G401 (cell line): ENCODE data around the gene VPS11. TPM values are rescaled to one million over a fixed set of nuclear protein-coding genes. Genes with fewer than 3 reads are reported as not detected.
"Not testable (repeated sequence)": the region's sequence is repeated elsewhere in the genome, so short reads cannot be mapped to it uniquely, and the experiment has no call there.

Experiments
- DNase-seq: peaks from one replicate; pipeline ENCODE4 v3.0.0-alpha.2; 2015; ENCODE audit warnings: low spot score
- in situ Hi-C: cut with HindIII; loops from 2 replicates; pipeline ENCODE4 v1.10.0; 2016; ENCODE audit warnings: low sequenced_read_pairs, mixed read lengths
- total RNA-seq: library from RNA; depleted of rRNA; stranded (reverse); fragments of >200 nt; shearing (Covaris generic); gene quantifications from 2 replicates; pipeline ENCODE4 v1.2.3, GENCODE V29; 2014

Gene VPS11
- total RNA-seq, 1 experiment from 2014 or later, result 19.9 TPM

DNA sequence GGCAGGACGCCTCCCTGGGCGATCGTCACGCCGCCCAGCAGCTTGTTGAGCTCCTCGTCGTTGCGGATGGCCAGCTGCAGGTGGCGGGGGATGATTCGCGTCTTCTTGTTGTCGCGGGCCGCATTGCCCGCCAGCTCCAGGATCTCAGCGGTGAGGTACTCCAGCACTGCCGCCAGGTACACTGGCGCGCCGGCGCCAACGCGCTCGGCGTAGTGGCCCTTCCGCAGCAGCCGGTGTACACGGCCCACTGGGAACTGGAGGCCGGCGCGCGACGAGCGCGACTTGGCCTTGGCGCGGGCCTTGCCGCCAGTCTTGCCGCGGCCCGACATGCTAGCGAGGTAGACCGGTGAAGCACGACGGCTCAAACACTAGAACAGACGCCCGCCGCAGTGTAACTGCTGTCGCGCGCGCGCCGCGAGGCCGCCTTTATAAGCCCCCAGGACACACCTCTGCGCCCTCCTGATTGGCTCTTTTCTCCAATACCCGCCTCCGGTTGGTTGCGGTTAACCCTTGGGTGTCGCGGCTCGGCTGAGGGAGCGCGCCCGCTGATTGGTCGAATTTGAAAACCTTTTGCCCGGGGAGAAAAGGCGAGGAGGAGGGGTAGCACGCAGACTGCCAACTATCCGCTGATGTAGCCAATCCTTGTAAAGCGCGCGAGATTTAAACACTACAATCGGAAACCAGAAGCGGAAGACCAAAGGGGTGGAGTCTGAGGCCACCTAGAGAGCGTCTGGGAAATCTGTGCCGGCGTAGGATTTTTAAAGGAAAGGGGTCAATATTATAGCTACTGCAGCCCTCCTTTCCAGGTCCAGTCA lies 27.7 kb downstream of the VPS11 start:
- in situ Hi-C loops, result no loop called here
- peak; percentile 100 for DNase-seq

DNA sequence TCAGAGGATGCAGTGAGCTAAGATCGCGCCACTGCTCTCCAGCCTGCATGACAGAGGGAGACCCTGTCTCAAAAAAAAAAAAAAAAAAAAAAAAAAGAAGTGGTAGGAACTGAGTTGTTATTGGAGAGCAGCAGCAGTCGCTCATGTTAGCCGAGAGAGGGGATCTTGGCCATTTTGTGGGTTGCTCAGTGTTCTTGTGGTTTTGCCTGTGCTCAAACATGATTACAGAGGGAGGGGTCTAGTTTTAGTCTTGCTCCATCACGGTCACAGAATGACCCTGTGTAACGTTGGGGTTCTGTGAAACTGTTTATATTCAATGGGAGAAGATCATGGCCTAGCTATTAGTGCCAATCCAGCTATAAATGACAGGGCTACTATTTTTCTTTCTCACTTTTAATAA lies 32.1 kb downstream of the VPS11 start:
- no peak for DNase-seq
- in situ Hi-C loops, result loop anchor here (10.0 to 25.0 kb wide), 2 partner anchors 85 to 213 kb away; partner anchors contain the start of genes MCAM, RPS25 and TRAPPC4

DNA sequence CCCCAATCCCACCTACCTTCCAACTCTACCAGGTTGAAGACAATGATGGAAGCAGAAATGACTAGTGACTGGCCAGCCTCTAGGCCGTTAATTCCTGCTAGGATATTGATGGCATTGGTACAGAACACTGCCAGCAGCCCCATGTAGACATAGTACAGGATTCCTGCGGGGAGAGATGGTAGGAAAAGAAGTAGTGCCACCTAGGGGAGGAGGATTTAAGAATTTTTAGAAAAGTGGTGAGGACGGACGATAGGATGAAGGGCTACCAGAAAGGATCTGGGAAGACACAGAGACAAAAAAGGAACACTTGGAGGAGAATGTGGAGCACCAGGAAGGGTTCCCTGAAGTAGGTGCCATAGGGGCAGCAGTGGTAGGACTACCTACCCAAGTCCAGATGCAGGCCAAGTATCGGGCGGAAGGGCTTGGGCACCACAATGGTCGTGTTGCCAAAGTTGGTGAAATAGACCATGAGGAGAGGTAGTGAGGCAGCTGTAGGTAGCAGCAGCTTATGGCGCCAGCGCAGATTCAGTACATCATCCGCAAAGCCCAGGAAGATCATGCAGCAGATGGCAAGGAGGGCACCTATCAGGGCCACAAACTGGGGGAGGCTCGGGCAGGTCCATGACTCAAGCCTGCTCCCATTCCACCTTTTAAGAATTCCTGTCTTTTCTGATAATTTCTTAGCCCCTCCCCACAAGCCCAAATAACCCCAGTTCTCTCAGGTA lies 32.8 kb downstream of the VPS11 start:
- no peak for DNase-seq
- in situ Hi-C loops, result loop anchor here (10.0 to 25.0 kb wide), 2 partner anchors 86 to 212 kb away; partner anchors contain the start of genes MCAM, RPS25 and TRAPPC4

DNA sequence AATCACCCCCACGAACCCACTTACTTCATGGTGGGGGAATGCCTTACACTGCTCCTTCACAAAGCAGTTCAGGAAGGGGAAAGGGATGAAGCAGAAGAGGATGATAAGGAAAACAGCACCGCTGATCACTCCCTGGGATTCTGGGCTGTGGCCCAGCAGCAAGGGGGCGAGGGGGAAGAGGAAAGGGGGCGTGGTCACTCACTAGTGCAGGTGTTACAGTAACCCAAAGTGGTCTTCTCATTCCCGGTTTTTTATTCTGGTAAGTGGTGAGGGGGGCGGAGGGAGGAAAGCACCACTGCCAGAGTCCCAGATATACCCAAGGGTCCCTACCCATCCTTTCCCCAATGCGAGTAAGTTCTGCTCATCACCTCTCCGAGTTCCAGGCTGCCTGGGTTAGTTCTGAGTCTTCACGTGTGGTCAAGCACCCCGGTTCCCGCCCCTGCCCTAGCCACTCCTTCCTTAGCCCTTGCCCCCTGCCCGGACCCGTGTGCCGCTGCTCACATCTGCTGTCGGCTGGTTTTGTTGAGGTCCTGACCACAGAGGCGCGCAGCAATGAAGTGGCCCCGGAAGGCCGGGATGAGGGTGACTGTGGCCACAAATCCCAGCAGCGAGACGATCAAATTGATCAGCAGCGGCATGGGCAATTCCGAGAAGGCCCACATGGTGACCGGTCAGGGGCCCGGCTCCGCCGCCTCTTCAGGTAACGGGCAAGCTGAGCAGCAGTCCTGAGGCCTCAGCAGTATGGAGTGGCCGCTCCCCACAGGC lies 33.6 kb downstream of the VPS11 start:
- no peak for DNase-seq

DNA sequence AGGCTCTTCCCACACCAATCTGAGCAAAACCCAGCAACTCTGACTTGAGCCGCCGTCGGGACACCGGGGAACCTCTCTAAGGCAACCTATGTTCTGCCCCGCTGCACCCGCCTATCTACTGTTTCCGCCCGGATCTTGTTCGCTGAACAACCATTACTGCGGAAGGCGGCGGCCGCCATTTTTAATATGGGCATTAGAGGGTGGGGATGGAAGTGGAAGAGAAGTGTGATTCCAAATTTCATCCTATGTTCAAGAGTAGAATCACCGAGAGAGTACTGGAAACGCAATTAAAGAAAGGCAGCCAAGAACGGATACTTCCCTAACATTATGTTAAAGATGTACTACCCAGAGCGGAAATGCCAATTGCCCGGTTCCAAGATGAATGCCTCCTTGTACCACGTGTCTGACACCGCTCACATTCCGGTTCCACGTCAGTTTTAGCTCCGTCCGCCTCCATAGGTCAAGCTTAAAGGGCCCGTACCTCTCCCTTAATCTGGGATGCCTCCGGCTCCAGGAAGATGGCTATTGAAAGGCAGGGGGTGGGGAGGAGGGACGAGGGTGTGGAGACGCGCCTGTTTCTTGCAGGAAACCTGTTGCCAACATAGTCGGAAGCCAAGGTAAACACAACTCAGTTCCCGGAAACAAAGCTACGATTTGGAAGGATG lies 34.3 kb downstream of the VPS11 start, which contains the start of gene DPAGT1:
TSS of gene DPAGT1 (minus strand) at position 95 of the 665 bp plus-strand sequence. CDS start 198 bp downstream, outside the sequence.
- in situ Hi-C loops, result loop anchor here (10.0 to 25.0 kb wide), 2 partner anchors 87 to 210 kb away; partner anchors contain the start of genes MCAM, RPS25 and TRAPPC4
- peak; percentile 99 for DNase-seq

More for the DNA sequence above, 33.6 kb downstream of the VPS11 start:
- in situ Hi-C loops, result loop anchor here (10.0 to 25.0 kb wide), 2 partner anchors 86 to 211 kb away; partner anchors contain the start of genes MCAM, RPS25 and TRAPPC4

DNA sequence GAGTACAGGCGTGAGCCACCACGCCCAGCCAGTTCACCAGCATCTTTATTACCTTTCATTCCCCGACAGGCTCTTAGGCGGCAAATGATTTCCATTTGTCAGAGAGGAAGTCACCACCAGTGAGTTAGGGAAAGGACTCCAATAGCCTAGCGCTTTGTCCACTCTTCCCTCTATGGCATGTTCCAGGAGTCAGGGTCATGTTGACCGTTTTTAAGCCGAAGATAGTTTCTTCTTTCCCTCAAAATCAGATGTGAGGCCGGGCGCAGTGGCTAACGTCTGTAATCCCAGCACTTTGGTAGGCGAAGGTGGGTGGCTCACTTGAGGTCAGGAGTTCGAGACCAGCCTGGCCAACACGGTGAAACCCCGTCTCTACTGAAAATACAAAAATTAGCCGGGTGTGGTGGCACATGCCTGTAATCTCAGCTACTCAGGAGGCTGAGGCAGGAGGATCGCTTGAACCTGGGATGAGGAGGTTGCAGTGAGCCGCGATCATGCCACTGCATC lies 35.6 kb downstream of the VPS11 start:
- DNase-seq, result not testable (repeated sequence)
- in situ Hi-C loops, result loop anchor here (10.0 to 25.0 kb wide), 2 partner anchors 88 to 209 kb away; partner anchors contain the start of genes MCAM, RPS25 and TRAPPC4

DNA sequence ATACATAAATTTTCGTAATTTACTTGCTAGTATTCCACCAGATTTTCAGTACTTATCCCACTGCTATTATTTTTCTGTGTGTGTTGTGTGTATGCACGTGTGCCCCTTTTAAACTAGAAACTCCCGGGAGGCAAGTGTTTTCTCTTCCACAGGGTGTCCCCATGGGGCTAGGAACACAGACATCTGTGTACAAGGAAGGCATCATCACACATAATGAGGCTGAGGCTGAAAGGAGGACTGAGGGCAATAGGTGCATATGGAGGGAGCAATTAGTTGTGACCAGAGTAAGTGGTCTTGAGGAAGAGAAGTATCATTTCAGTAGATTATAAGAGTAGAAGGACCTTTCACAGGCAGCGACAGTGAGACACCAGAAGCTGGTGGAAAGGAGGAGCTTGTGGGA lies 36.2 kb downstream of the VPS11 start:
- DNase-seq, result no peak
- in situ Hi-C loops, result loop anchor here (10.0 to 25.0 kb wide), 2 partner anchors 89 to 209 kb away; partner anchors contain the start of genes MCAM, RPS25 and TRAPPC4

DNA sequence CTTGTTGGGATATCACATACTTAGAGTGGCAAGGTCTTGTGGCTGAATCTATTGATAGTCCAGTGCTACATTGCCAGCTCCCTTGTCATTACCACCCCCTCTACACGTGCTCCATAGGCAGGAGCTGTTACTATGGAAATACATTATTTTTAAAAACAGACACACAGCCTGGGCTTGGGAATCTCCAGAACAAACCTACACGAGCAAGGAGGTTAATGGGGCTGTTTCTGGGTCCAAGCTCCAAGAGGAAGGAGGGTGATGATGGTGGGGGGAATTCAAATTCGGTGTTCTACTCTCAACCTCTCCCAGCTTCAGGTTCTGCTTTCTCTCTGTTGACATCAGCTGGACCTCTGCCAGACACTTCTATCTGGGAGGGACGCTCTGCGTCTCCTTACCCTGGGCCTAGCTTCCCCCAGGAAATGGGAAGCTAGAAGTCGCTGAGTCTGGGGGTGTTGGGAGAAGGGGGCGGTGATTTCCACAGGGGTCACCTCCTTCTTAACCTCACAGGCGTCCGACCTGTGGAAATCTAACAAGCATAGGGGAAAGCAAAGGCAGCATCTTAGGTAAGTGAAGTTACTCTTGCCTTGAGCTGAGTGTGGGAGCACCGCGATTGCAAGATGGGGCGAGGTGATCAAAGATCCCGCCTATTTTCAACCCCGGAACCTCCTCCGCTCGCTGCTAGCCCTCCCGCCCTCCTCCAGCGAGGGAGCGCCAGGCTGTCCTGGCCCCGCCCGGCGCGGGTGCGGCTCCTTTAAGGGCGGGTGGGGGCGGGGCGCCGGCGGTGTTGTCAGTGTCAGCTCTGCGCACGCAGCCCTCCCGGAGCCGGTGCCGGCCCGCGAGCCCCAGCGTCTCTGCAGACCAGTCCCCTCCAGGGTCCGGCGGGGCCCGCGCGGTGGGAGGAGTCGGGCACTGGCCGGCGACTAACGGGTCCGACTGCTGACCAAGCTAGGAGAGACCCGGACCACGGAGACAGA lies 39.2 kb downstream of the VPS11 start, which contains the start of gene C2CD2L:
TSS of gene C2CD2L (plus strand) at position 781 of the 974 bp plus-strand sequence. CDS start 398 bp downstream, outside the sequence.
- in situ Hi-C loops, result loop anchor here (10.0 to 25.0 kb wide), 2 partner anchors 92 to 205 kb away; partner anchors contain the start of genes MCAM, RPS25 and TRAPPC4
- peak; percentile 91 for DNase-seq

DNA sequence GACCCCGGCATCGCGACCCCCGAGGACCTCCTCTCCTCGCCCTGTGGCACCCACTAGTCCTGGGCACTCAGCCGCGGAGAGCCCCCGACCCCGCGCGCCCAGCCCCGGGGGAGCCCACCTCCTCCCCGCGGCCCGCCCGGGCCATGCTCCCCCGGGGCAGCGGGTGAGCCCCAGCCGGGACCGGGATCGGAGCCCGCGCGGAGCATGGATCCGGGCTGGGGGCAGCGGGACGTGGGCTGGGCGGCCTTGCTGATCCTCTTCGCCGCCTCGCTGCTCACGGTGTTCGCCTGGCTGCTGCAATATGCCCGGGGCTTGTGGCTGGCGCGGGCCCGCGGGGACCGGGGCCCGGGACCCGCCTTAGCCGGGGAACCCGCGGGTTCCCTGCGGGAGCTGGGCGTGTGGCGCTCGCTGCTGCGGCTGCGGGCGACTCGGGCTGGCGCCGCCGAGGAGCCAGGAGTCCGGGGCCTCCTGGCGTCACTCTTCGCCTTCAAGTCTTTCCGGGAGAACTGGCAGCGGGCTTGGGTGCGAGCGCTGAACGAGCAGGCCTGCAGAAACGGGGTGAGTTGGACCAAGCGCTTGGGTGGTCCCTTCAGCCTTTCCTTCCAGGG lies 40.0 kb downstream of the VPS11 start:
- in situ Hi-C loops, result loop anchor here (10.0 to 25.0 kb wide), 2 partner anchors 93 to 205 kb away; partner anchors contain the start of genes MCAM, RPS25 and TRAPPC4
- no peak for DNase-seq

DNA sequence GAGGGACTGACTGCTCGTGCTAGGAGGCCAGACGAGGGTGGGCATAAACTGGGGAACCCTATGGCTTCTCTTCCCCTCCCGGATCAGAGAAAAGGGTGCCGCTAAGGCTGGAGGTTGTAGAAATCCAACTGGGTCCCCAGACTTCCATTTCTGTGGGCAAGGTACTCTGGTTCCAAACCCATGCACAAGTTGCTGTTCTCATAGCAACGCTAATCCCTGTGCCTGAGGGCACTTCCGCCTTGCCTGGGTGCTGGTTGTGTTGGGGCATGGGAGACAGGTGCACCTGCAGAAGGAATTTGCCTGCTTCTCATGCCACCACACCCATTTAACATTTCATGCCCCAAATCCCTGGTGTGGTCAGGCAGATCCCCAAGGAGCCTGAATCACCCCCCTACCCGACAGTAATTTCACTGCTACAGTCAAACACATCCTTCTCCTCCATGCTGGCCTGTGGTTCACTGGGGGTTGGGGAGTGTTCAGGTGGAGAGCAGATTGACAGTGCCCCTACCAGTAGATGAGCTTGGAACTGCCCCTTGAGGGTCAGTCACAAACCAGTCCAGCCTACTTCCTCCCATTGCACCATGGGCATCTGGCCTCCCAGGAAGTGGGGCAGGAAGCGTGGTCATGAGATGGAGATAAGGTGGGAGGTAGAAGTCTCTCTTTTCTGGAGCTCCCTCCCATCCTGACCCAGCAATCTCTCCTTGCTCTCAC lies 40.7 kb downstream of the VPS11 start:
- peak; percentile 51 for DNase-seq
- in situ Hi-C loops, result loop anchor here (10.0 to 25.0 kb wide), 2 partner anchors 94 to 204 kb away; partner anchors contain the start of genes MCAM, RPS25 and TRAPPC4

DNA sequence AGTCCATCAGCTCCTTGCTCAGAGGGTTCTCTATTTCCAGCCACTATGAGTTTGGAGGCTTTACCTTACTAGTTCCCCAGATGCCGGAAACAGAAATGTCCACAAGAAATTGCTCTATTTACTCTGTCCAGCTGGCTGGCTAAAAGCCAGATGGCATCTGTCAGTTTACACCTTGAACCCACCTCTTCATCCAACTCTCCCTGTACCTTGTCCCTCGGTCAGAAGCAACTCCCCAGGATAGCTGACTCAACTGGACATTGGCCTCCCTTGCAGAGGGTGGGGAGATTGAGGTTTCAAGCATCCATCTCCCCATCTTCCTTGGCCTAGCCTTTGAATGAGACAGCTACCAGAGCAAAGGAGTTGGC lies 41.2 kb downstream of the VPS11 start:
- DNase-seq, result no peak
- in situ Hi-C loops, result loop anchor here (10.0 to 25.0 kb wide), 2 partner anchors 94 to 203 kb away; partner anchors contain the start of genes MCAM, RPS25 and TRAPPC4

DNA sequence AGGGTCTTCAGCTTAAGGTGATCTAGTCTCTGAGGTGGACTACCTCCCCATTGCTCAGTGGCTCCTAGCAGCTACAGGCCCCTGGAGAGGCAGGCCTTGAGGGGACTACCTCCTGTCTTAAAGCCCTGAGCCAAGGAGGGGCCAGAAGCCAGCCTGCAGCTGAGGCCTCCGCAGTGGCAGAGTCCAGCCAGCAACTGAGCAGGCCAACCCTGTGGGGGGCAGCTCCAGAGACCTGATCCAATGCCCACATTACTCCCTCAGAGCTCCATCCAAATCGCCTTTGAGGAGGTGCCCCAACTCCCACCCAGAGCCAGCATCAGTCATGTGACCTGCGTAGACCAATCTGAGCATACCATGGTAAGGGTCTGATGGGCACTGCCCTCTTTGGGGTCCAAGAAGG lies 42.2 kb downstream of the VPS11 start:
- DNase-seq, result no peak

DNA sequence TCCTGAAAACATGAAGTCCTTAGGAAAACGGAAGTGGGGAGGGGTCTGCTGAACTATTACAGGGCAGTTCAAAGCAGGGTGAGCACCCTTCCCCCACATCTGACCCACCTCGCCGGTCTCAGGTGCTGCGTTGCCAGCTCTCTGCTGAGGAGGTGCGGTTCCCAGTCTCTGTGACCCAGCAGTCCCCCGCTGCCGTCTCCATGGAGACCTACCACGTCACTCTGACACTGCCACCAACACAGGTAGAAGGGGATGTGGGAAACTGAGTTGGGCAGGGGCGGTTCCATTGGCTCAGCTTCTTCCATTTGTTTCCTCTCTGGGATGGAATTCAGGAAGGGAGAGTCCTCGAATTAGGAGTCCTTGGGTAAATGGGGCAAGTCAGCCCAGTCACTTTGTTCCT lies 42.8 kb downstream of the VPS11 start:
- in situ Hi-C loops, result loop anchor here (25.0 kb wide), 1 partner anchor 202 kb away; the partner anchor contains the start of gene MCAM
- DNase-seq, result no peak

More for the DNA sequence above, 42.2 kb downstream of the VPS11 start:
- in situ Hi-C loops, result loop anchor here (10.0 to 25.0 kb wide), 2 partner anchors 95 to 202 kb away; partner anchors contain the start of genes MCAM, RPS25 and TRAPPC4

DNA sequence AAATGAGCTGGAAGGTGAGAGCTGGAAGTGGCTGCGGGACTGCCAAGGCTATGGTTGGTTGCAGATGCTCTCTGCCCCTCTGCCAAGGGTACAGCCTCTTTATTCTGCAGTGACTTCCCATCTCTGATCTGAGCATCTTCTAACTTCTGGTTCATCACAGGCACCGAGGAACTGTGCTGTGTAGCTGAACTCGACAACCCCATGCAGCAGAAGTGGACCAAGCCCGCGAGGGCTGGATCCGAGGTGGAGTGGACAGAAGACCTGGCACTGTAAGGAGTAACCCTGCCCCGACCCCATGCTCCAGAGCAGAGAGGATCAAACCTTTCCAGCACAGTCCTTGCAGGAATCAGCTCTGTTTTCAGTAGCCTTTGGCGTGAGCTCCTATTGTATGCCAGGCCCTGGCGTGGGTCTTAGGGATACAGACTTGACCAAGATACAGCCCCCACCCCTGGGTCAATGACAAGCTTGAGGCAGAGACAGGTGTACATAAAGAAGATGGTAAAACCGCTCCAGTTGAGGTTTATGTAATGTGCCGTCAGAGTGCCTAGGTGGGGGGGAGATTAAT lies 43.8 kb downstream of the VPS11 start:
- DNase-seq, result no peak
- in situ Hi-C loops, result loop anchor here (25.0 kb wide), 1 partner anchor 201 kb away; the partner anchor contains the start of gene MCAM
